Mesothelial cell of epicardium (in vitro differentiated cells): ENCODE measurements around the gene TOP2B. TPM values are rescaled to one million over a fixed set of nuclear protein-coding genes. Genes with fewer than 3 reads are reported as not detected.

Experiments
- DNase-seq, 2 experiments: peaks; one replicate each; pipeline ENCODE4 v3.0.0; 2021; ENCODE audit warnings: low spot score in 2 of 2; ENCODE audit not compliant: unreplicated experiment in 2 of 2
- H3K27ac Mint-ChIP-seq: 2 replicates; pipeline ENCODE4 v1.8.0; 2021; ENCODE audit warnings: mixed read lengths
- H3K27me3 Mint-ChIP-seq: 2 replicates; pipeline ENCODE4 v1.8.0; 2021; ENCODE audit warnings: low read depth, mixed read lengths
- H3K36me3 Mint-ChIP-seq: 2 replicates; pipeline ENCODE4 v1.8.0; 2021; ENCODE audit warnings: mixed read lengths
- H3K4me1 Mint-ChIP-seq: 2 replicates; pipeline ENCODE4 v1.8.0; 2021; ENCODE audit warnings: mixed read lengths
- H3K4me3 Mint-ChIP-seq: 2 replicates; pipeline ENCODE4 v1.8.0; 2021; ENCODE audit warnings: mild to moderate bottlenecking, moderate library complexity, mixed read lengths
- H3K9me3 Mint-ChIP-seq: 2 replicates; pipeline ENCODE4 v1.8.0; 2021; ENCODE audit warnings: mixed read lengths
- total RNA-seq: library from RNA; stranded (reverse); gene quantifications from 3 replicates; pipeline ENCODE4 v1.2.1, GENCODE V29; 2021
- TF ChIP-seq, protein P1 (sequence below): fragments of 200-600 bp; sonication (generic); IDR thresholded peaks from one replicate; pipeline ENCODE4 v1.5.0; 2021; ENCODE audit warnings: antibody characterized with exemption; ENCODE audit not compliant: unreplicated experiment

The TOP2B gene
- total RNA-seq, 1 donor from 2014 or later: 203 TPM

DNA sequence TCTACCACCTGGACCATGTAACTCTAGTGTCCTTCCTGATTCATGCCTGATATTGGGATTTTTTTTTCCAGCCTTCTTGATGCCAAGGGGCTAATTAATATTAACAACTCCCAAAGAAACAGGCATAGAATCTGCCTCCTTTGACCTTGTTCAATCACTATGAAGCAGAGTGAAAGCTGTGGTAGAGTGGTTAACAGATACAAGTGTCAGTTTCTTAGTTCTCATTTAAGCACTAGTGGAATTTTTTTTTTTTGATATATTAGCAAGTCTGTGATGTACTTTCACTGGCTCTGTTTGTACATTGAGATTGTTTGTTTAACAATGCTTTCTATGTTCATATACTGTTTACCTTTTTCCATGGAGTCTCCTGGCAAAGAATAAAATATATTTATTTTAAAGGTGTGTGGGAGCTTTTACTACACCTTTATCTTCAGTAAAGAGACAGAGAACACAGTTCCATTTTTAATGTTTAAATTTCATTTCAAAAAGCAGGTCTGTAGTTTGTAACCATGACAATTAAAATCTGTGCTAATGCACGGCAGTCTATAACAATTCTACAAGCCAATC, 67.1 kb downstream of the TOP2B start:
- TF ChIP-seq, protein P1, sequence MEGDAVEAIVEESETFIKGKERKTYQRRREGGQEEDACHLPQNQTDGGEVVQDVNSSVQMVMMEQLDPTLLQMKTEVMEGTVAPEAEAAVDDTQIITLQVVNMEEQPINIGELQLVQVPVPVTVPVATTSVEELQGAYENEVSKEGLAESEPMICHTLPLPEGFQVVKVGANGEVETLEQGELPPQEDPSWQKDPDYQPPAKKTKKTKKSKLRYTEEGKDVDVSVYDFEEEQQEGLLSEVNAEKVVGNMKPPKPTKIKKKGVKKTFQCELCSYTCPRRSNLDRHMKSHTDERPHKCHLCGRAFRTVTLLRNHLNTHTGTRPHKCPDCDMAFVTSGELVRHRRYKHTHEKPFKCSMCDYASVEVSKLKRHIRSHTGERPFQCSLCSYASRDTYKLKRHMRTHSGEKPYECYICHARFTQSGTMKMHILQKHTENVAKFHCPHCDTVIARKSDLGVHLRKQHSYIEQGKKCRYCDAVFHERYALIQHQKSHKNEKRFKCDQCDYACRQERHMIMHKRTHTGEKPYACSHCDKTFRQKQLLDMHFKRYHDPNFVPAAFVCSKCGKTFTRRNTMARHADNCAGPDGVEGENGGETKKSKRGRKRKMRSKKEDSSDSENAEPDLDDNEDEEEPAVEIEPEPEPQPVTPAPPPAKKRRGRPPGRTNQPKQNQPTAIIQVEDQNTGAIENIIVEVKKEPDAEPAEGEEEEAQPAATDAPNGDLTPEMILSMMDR: no peak
- Mint-ChIP-seq H3K9me3 (no peaks in the 10 kb centered on the region), H3K27ac (peak overlapping the region; percentile 58), H3K4me3 (no peak overlapping the region), H3K36me3 (peaks cover 26% of the 10 kb centered on the region), H3K27me3 (no peaks in the 10 kb centered on the region), H3K4me1 (peaks cover 38% of the 10 kb centered on the region)
- DNase-seq: no peak

GRCh38 chr3:25594007-25594502, 70.7 kb downstream of the TOP2B start:
- DNase-seq: no peak
- TF ChIP-seq, protein P1: peak; percentile 98
- Mint-ChIP-seq H3K9me3 (no peaks in the 10 kb centered on the region), H3K27ac (peak overlapping the region; percentile 84), H3K27me3 (no peaks in the 10 kb centered on the region), H3K4me3 (no peak overlapping the region), H3K36me3 (peaks cover 26% of the 10 kb centered on the region), H3K4me1 (peaks cover 64% of the 10 kb centered on the region)

- Mint-ChIP-seq H3K4me1 (peaks cover 66% of the 10 kb centered on the region), H3K36me3 (peaks cover 35% of the 10 kb centered on the region), H3K27ac (peak overlapping the region; percentile 94), H3K4me3 (no peak overlapping the region), H3K27me3 (no peaks in the 10 kb centered on the region), H3K9me3 (peaks cover 2% of the 10 kb centered on the region)
- TF ChIP-seq, protein P1: no peak
- DNase-seq: no peak
These were observed 71.7 kb downstream of the TOP2B start for GRCh38 chr3:25593001-25593400.

DNA sequence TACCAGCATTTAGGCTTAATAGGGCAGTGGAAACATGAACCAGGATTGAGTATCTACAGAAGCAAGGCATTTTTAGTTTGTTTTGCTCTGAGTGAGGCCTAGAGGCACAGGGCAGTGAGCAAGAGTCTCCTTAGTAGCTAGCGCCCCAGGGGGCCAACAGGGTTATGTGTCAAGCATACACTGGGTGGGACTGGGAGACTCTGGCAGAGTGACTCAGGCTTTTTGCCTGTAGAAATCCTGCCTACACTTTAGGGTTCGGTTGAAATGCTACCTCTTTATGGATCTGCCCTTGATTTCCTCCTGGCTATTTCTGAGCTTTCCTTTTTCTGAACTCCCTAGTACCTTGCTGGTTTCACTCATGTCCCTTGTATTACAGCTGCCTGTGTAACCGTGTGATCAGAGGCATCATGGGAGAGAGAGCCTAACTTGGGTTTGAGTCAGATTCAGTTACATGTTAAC, 72.2 kb downstream of the TOP2B start:
- no peak for DNase-seq
- H3K4me3 Mint-ChIP-seq: no peak overlapping the region
- no peaks in the 10 kb centered on the region for H3K27me3 Mint-ChIP-seq
- H3K9me3 Mint-ChIP-seq: peaks cover 6% of the 10 kb centered on the region
- peak overlapping the region; percentile 94 for H3K27ac Mint-ChIP-seq
- H3K4me1 Mint-ChIP-seq: peaks cover 66% of the 10 kb centered on the region
- TF ChIP-seq, protein P1: no peak
- H3K36me3 Mint-ChIP-seq: peaks cover 40% of the 10 kb centered on the region

- Mint-ChIP-seq H3K4me3 (no peak overlapping the region), H3K27ac (peak overlapping the region; percentile 51), H3K27me3 (no peaks in the 10 kb centered on the region), H3K9me3 (peaks cover 7% of the 10 kb centered on the region), H3K36me3 (peaks cover 36% of the 10 kb centered on the region), H3K4me1 (peaks cover 46% of the 10 kb centered on the region)
- DNase-seq: no peak
- TF ChIP-seq, protein P1: no peak
These were observed 74.9 kb downstream of the TOP2B start for GRCh38 chr3:25589783-25590258.
